GM18868 (cell line): ENCODE data around the gene YIF1A.
"Not testable (repeated sequence)": the region's sequence is repeated elsewhere in the genome, so short reads cannot be mapped to it uniquely, and the experiment has no call there.

Source experiments
- ATAC-seq: cut with Tn5 transposase; IDR thresholded peaks from one replicate; pipeline ENCODE4 v1.9.1; 2021; ENCODE audit warnings: mild to moderate bottlenecking, moderate library complexity; ENCODE audit not compliant: unreplicated experiment

Gene YIF1A

GRCh38 chr11:66287211-66287888 lies 1.6 kb downstream of the YIF1A start:
- no peak for ATAC-seq

- no peak for ATAC-seq
Observed at GRCh38 chr11:66286699-66287098, 2.2 kb downstream of the YIF1A start.

- ATAC-seq = no peak
Observed at GRCh38 chr11:66285250-66285947, 3.5 kb downstream of the YIF1A start.

GRCh38 chr11:66284526-66285078 lies 4.3 kb downstream of the YIF1A start:
- ATAC-seq = no peak

- no peak for ATAC-seq
Observed at GRCh38 chr11:66283461-66284105, 5.4 kb downstream of the YIF1A start.

GRCh38 chr11:66282468-66283455 lies 6.2 kb downstream of the YIF1A start:
- ATAC-seq = peak; percentile 85

GRCh38 chr11:66281776-66282467 lies 7.0 kb downstream of the YIF1A start:
- no peak for ATAC-seq

DNA sequence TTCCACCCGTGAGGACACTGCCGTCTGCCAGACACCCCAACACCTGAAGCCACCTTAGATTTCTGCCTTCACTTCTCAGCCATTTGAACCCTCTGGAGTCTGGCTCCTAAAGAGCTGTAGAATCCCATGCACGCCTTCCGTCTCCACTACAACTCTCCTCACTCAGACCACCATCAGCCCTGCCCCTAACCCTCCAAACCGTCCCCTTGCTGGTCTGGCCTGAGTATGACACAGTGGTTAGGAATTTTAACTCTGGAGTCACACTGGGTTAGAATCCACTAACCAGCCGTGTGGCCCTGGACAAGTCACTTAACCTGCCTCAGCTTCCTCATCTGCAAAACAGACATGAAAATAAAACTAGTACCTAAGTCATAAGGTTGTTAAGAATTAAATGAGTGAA lies 7.9 kb downstream of the YIF1A start:
- no peak for ATAC-seq

GRCh38 chr11:66280428-66280827 lies 8.5 kb downstream of the YIF1A start:
- no peak for ATAC-seq

DNA sequence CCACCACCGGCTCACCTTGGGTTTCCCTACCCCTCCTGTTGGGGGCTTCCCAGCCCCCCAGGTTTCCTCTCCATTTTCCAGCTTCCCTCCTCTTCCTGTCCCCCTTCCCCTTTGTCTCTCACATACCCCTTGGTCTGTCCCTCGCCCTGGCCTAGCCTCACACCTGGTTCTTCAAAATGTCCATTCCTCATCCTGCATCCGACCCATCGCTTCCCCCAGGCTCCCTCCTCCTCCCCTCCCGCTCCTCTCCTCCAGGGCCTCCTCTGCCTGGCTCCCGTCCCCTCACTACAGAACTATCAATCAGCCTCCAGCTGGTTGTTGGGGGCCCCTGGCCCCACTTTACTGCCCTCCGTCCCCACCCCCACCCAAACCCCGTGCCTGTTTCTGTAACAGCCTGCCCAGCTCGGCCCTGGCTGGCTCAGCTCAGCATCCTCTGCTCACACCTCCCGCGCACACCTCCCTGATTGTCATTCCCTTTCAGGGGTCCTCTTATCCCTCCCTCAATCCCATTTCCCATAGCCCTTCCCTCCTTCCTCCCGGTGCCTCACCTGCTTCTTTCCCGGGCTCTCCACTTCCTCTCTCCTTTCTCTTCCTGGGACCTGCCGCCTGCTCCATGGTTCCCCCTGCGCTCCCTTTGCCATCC lies 9.7 kb downstream of the YIF1A start:
- no peak for ATAC-seq

- no peak for ATAC-seq
Observed at GRCh38 chr11:66278363-66279091, 10.4 kb downstream of the YIF1A start.

- no peak for ATAC-seq
Observed at GRCh38 chr11:66277471-66278362, 11.2 kb downstream of the YIF1A start, which contains the start of gene CNIH2. Gene CNIH2, plus strand, starts transcription at chr11:66278175. Its CDS starts 282 bp downstream, at chr11:66278457.

GRCh38 chr11:66277064-66277463 lies 11.9 kb downstream of the YIF1A start:
- not testable (repeated sequence) for ATAC-seq

- ATAC-seq = not testable (repeated sequence)
Observed at GRCh38 chr11:66276619-66277018, 12.3 kb downstream of the YIF1A start.

DNA sequence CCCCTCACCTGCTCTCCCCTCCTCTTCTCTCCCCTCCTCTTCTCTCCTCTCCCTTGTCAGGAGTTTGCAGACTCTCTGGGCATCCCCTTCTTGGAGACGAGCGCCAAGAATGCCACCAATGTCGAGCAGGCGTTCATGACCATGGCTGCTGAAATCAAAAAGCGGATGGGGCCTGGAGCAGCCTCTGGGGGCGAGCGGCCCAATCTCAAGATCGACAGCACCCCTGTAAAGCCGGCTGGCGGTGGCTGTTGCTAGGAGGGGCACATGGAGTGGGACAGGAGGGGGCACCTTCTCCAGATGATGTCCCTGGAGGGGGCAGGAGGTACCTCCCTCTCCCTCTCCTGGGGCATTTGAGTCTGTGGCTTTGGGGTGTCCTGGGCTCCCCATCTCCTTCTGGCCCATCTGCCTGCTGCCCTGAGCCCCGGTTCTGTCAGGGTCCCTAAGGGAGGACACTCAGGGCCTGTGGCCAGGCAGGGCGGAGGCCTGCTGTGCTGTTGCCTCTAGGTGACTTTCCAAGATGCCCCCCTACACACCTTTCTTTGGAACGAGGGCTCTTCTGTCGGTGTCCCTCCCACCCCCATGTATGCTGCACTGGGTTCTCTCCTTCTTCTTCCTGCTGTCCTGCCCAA lies 12.8 kb downstream of the YIF1A start:
- ATAC-seq = no peak

DNA sequence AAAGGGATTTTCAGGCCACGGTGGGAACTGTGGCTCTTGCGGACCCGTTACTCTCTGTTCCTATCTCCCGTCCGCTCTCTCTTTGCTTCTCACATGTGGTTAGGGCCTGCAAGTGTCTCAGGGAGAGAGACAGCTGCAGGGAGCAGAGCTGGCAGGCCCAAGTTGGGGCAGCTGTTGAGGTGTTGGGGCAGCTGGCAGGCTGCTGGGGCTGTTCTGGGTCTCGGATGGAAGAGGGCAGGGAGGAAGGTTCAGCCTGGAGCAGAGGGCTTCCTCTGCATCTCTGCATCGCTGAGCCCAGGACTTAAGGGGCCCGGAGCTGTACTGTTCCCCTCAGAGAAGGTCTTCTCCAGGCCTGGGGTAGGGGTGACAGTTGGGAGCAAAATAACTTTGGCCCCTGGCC lies 13.5 kb downstream of the YIF1A start:
- ATAC-seq = no peak

DNA sequence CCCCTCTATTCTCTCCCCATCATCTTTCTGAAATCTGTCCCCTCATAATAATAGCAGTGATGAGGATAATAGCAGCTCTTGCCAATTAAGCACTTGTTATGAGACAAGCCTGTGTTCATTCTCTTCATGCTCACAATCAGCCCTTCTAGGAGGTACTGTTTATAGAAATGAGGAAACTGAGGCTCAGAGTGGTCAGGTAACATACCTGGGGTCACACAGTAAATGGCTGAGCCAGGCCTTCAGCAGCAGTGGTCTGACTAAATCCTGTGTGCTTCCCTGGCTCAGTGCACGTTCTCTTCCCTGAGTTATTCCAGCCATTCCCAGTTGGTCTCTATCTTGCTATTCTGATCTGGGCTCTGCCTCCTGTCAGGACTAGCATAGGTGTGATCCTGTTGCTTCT lies 14.7 kb downstream of the YIF1A start:
- no peak for ATAC-seq
